Measurements from ENCODE around the gene CTRB2.

The CTRB2 gene

DNA sequence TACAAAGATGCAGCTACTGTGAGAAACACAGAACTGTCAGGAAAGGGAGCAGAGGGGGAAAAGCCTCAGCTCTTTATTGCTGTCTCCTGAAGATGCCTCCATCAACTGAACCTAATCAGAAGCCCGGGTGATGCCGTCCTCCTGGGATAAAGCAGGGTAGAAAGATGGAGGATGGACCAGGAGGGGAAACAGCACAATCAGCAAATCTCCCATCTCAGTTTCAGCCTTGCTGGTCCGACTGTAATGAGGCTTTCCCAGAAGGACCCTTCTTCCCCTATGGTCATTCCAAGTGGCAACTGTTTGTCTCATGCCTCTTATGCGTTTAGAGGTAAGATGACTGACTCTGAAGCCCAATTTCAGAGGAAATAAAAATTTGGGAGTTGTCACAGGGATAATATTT lies 34.4 kb downstream of the CTRB2 start:
- H3K4me3 ChIP-seq (ENCODE audit: low read depth, low read length), result no peak overlapping the region
- no peaks in the 10 kb centered on the region for H3K27me3 ChIP-seq (ENCODE audit: control insufficient read depth, insufficient read depth, low read length)
- no peaks in the 10 kb centered on the region for H3K4me1 ChIP-seq (ENCODE audit: control insufficient read depth, insufficient read depth, low read length)
- peaks cover 15% of the 10 kb centered on the region for H3K9me3 ChIP-seq (ENCODE audit: control insufficient read depth, insufficient read depth, low read length)
- H3K9ac ChIP-seq (ENCODE audit: low read depth, low read length), result no peak overlapping the region
- H3K36me3 ChIP-seq (ENCODE audit: control insufficient read depth, insufficient read depth, low read length), result peaks cover 19% of the 10 kb centered on the region

GRCh38 chr16:75169899-75170405 lies 37.0 kb downstream of the CTRB2 start:
- Histone ChIP-seq H3K4me1 (ENCODE audit: control insufficient read depth, insufficient read depth, low read length) (no peaks in the 10 kb centered on the region), H3K27me3 (ENCODE audit: control insufficient read depth, insufficient read depth, low read length) (no peaks in the 10 kb centered on the region), H3K36me3 (ENCODE audit: control insufficient read depth, insufficient read depth, low read length) (peaks cover 19% of the 10 kb centered on the region), H3K4me3 (ENCODE audit: low read depth, low read length) (no peak overlapping the region), H3K9me3 (ENCODE audit: control insufficient read depth, insufficient read depth, low read length) (peaks cover 15% of the 10 kb centered on the region), H3K9ac (ENCODE audit: low read depth, low read length) (no peak overlapping the region)

GRCh38 chr16:75160386-75160785 lies 46.6 kb downstream of the CTRB2 start:
- H3K4me1 ChIP-seq (ENCODE audit: control insufficient read depth, insufficient read depth, low read length), result no peaks in the 10 kb centered on the region
- H3K9me3 ChIP-seq (ENCODE audit: control insufficient read depth, insufficient read depth, low read length), result no peaks in the 10 kb centered on the region
- H3K36me3 ChIP-seq (ENCODE audit: control insufficient read depth, insufficient read depth, low read length), result no peaks in the 10 kb centered on the region
- H3K9ac ChIP-seq (ENCODE audit: low read depth, low read length), result no peak overlapping the region
- no peaks in the 10 kb centered on the region for H3K27me3 ChIP-seq (ENCODE audit: control insufficient read depth, insufficient read depth, low read length)
- no peak overlapping the region for H3K4me3 ChIP-seq (ENCODE audit: low read depth, low read length)

All from iPS-15b (cell line).